HG02610 (cell line): ENCODE measurements around the gene APOBEC4.
"Not testable (repeated sequence)": the region's sequence is repeated elsewhere in the genome, so short reads cannot be mapped to it uniquely, and the experiment has no call there.

ENCODE experiments used
- ATAC-seq: cut with Tn5 transposase; IDR thresholded peaks from one replicate; pipeline ENCODE4 v1.9.1; 2021; ENCODE audit warnings: mild to moderate bottlenecking, moderate library complexity; ENCODE audit not compliant: unreplicated experiment

APOBEC4 gene, protein sequence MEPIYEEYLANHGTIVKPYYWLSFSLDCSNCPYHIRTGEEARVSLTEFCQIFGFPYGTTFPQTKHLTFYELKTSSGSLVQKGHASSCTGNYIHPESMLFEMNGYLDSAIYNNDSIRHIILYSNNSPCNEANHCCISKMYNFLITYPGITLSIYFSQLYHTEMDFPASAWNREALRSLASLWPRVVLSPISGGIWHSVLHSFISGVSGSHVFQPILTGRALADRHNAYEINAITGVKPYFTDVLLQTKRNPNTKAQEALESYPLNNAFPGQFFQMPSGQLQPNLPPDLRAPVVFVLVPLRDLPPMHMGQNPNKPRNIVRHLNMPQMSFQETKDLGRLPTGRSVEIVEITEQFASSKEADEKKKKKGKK

DNA sequence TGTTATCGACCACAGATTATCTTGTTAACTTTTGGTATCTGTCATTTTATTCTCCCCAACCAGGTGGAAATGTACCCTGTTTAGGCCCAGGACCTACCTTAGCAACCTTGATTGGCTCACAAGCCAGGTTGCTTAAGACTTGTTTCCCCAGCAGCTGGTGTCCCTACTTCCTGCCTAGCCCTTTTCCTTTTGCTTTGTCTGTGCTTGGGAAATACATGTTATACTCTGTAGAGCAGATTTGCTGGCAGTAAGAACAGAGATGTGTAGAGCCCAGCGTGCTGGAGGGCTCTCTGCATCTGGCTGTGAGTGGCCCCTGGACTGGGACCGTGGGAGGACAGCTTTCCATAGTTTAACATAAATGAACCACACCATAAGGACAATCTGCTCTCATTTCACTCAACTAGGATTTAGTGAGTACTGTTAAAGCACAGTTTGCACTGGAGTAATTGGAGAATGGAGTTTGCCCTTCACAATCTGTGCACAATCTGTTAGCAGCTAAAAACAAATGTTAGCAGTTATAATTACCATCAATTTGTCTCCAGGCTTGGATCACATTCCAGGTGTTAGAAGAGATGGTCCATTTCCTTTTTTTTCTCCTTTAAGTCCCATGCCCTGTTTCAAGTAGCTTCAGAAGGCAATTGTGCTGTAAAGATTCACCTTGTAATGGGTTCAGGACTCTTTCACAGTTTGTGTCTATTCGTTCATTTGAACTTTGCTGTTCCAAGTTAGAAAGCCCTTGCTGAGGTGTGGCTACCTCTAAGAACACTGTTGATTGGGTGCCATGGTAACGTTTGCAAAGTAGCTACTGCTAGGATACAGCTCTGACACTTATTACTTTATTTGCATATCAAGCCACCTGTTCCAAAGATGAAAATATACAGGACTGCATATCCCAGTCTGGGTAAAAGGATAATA is at the start of gene APOBEC4:
TSS of gene APOBEC4 (minus strand) at position 770 of the 915 bp plus-strand sequence. CDS start 4,535 bp downstream, outside the sequence.
- peak; percentile 12 for ATAC-seq

DNA sequence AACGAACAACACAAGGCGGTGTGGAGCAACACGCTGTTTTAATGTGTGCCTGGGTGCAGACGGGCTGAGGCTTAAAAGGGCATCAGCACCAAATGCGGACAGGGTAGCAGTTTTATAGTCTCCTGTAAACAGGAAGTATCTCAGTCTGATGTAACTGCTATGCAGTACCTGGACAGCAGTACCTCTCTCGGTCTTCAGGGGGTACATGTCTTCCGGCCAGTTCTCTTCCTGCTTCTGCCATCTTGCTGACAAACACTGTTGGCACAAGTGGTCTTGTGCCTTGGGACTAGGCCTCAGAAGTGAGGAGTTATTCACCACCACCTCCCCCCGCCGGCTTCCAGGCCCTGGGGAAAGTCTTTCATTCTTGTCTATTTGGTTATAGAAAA is 49.7 kb upstream of the APOBEC4 start:
- no peak for ATAC-seq

DNA sequence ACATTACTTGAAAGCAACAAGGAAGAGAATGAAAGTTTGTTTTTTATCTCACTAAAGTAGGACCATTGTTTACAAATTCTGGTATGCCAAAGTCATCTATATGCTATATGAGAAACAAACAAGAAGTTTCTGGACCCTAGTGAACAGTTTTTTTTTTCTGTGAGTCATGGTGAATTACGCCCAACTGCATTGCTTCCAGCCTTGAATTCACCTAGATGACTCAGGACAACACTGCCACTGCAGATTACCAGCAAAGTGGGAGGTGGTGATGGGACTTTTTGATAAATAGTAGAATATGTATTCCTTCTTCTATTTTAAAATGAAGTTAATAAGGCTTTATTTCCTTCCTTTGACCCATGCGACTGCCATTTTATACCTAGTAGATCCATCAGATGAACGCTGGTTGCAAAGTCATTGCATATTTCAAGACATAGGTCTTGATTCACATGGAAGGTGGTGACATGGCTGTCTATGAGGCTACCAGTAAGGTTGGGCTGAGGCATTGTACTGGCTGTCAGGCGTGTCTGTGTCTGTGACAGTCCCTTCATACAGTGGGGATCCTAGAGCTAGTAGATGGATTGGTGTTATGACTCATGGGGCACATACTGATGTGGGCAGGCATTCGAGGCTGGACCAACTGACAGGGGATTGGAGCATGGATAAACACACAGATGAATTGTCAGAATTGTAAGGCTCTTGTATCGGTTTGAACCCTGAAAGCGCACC is 49.1 kb upstream of the APOBEC4 start:
- no peak for ATAC-seq

DNA sequence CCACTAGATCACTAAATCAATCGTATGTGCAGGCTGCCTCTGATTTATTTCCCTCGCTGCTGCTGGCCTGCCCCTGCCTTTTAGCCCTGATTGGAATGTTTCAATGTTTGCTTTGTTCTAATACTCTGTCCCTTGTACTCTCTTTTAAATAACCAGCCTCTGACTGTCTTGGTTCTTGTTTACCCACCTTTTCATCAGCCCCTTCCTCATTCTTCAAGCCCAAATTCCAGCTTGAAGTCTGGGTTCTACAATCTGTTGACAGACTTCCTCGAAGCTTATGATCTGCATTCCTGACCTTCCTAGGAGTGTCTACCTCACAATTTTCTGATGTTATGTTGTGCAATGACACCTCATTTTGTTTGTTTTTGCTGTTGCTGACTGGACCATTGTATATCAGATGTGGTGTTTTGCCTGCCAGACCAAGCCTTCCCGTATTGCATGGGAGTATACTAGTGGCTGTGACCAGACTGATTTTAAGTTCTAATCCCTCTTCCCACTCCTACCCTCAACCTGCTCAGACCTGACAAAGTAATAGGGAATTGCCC is 46.6 kb upstream of the APOBEC4 start:
- ATAC-seq = no peak

DNA sequence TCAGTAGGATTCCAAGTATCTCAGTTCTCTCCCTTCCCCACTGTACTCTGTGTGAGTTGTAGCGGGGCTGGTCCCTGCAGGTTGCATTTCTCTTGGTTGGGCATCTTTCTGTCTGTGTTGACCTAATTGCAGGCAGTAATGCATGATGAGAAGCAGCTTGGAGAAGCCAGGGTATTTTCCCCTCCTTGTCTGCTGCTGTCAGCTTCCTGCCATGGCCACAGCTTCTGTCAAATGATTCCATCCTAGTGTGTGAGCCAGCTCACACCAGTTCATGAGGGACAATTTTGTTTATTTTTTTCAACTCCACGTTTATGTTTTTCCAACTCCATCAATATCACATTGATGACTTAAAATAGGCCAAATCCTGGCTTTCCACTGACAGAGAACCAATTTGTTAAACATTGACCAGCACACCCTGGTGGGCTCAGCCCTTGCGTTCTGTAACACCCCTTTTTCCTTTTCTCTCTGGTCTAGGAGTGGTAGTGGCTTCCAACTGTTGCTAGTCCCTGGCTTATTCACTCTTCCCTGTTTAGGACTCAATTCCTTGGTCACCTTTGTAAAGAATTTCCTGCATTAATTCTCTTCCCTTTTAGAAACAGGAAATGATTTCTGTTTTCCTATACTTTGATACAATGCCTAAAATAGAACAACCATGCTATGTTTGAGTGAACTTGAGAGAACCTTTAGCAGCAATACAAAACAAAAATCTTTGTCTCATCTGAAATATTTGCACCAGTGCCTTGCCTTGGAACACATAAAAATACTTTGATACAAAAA is 44.9 kb upstream of the APOBEC4 start:
- ATAC-seq = no peak

DNA sequence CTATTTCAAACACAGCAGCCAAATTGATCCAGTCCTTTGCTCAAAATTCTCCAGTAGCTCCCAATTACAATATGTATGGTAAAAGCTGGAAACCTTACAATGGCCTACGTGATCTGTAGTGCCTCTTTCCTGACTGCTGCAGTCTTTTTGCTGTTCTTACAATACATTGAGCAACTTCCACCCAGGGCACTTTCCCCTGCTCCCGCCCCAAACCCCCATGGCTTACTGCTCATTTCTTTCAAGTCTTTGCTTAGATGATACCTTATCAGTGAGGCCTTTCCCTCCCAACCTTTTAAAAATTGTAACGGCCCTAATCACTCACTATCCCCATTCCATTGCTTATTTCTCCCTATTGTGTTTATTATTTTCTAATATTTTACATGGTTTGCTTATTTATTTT is 43.9 kb upstream of the APOBEC4 start:
- ATAC-seq = no peak

DNA sequence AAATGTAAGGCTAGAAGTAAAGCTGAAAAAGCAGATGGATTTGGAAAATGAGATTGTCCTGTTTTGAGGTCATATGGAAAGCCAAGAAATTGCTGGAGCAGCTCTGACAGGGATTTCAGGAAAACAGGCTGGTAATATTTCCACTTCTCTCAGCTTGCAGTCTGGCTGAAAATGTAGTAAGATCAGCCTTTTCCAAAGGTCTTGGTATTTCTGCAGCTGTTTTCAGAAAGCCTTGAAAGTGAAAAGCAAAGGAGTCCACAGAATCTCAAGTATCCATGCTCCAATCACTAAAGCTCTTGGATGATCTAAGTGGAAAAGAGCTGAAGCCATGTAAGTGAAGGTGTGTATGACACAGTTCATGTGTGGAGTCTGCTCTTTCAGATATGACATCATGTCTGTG is 41.6 kb upstream of the APOBEC4 start:
- no peak for ATAC-seq

DNA sequence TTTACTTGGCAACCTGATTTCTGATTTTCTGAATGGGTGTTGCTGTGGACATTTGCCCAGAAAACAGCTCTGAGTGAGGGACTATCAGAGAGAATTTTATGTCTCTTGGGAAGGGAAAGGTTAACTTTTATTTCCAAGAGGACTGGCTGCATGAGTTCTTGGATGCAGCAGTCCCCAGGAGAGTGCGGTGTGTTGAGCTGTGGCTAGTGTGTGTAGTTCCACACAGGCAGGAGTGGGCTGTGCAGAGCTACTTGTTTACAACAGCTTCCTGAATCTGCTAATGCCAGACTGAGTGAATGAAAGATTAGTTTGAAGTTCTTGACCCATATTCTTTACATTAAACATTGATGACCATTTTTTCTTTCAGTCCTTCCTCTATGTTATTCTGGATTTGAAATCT is 41.0 kb upstream of the APOBEC4 start:
- no peak for ATAC-seq

DNA sequence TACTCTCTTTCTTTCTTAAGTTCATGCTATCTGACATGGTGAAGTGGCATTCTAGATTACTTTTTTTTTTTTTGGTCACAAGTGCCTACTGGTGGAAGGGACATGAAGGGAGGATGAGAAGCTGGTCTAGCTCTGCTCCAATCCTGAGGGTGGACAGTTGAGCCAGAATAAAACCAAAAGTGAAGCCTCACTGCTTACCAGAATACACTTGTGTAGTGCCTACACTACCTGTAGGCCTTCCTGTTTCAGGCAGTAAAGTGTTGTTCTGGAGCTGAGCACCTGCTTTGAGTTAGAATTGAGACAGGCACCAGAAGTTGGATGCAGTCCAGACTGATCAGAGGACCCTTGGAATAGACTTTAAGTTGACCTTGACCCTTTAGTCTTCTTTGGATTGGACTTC is 40.4 kb upstream of the APOBEC4 start:
- peak; percentile 51 for ATAC-seq

DNA sequence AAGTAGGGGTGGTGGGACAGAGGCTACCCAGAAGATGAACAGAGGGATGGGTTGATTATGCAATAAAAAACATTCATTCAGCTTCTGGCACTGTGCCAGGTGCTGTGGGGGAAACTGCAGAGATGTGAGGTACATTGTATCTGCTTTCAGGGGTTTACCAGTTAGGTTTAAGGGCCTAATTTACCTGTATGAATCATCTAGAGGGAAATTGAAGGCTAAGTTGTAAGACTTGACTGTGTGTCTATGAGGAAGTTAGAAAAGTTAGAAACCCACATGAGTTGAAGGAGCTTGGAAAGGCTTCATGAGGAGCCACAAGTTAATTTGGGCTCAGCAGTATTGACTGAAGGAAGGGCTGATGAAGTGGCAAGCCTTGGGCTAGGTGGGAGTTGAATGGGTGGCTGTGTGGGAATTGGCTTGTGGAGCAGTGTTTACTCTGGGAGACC is 36.7 kb upstream of the APOBEC4 start:
- peak; percentile 92 for ATAC-seq

DNA sequence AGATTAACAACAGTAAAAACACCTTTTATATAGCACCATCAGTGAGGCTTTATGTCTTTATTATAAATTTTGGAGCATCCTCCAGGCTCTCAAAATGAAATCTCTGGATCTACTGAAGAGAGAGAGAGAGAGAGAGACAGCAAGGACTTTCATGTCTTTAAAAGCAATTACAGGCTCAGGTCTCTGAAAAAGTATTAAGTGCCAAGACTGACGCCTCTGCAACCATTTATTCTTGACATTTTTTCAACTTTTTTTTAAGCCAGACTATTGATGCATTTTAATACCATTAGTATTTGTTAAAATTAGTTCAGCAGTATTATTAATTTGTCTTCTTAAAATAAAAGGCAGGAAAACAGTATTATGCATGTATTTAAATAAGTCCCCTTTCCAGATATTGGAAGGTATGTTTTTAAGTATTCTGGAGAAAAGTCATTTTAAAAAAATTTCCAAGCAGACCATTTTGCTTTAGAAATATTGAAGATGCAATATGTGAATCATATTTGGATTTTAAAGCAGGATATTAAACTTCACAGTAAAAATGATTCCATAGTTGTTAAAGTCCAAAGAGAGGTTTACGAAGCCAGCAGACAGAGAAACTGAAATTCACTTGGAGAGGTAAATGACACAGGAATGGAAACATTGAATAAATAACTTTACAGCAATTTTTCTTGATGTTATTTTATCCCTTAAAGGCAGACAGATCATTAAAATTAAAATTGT is 35.4 kb upstream of the APOBEC4 start:
- ATAC-seq = no peak

DNA sequence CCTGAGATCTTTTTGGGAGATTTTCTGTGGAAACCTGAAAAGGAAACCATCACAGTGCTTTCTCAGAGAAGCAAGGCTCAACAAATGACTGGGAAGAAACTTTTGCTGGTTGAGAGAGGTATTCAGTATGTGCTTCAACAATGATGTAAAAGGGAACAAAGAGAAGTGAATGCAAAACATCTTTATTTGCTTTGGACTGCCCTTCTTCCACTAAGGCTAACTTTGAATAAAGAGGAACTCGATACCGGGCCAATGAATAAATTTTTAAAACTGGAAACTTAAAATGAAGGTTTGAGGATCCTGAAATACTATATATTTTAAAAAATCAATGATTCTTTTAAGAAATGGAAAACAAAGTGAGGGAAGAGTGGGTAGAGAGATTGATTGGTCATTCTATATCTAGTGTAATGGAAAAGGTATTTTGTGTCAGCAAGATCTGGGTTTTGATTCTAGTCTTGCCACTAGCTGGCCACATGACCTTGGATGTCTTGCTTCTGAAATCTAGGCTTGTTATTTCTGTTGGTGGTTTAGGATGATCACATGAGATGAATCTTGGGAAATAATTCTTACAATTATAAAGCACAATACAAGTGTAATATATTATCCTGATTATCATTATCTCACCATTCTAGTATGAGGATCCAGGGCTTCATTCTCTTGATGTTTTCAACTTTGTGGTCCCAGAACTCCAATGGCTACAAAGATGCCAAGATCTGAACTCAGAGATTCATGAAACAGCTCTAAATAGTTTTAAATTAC is 34.6 kb upstream of the APOBEC4 start:
- no peak for ATAC-seq

DNA sequence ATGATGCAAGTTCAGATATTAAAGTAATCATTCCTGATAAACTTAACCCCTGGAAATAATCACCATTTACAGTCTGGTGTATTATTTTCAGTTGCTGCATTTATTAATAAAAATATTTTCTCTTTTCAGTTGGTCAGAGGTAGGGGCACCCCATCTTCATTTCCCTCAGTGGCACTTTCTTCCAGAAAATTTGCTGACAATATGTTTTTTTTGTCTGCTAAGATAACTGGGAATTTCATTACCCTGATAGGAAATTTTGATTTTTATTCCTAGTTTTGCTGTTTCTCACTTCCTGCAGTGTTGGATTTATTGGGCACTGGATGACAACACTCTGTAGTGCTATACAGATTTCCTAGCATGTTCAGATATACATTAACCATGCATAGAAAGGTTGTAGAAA is 33.1 kb upstream of the APOBEC4 start:
- ATAC-seq = no peak

DNA sequence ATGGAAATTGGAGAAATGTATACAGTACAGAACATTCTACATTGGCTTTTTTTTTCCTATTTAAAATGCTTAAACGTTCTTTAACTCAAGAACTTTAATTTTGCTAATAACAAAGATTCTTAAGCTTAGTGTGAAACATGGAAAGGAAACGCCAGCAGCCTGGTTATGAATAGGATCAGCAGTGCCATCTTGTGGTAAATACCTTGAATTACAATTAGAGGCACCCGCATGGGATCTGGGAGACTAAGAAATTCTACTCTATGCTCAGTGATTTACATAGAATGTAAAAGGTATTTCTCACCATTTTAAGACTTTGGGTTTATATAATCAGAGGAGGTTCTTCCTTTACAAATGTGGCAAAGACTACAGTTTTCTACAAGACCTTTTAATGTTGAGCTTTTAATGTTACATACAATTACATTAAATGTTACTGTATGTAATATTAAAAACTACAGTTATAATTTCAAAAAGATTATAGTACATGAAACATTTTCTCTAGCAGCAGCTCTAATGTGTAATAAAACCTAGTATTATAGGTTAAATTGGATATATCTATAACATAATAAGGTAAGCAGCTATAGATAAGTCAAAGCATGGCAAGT is 32.1 kb upstream of the APOBEC4 start:
- peak; percentile 40 for ATAC-seq

DNA sequence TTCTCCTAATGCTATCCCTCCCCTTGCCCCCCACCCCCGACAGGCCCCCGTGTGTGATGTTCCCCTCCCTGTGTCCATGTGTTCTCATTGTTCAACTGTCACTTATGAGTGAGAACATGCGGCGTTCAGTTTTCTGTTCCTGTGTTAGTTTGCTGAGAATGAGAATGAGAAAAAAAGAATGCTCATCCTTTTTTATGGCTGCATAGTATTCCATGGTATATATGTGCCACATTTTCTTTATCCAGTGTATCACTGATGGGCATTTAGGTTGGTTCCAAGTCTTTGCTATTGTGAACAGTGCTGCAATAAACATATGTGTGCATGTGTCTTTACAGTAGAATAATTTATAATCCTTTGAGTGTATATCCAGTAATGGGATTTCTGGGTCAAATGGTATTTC is 26.2 kb upstream of the APOBEC4 start:
- ATAC-seq = not testable (repeated sequence)

DNA sequence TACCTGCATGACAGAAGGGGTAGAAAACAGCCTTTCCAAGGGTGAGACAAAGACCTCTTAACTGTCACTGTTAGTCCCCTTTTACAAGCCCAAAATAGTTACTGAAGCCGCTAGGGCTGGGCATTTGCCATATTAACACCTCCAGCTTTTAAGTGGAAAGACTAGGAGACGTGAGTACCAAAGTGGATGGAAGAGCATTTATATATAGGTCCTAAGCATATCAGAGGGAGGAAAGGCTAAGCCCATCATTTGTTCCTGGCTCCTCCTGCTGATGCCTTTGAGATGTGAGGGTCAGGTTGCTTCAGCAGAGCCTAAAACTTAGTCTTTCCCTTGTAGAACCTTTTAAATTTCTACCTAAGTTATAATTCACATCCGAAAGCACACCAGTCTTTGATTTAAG is 25.7 kb upstream of the APOBEC4 start:
- ATAC-seq = no peak

DNA sequence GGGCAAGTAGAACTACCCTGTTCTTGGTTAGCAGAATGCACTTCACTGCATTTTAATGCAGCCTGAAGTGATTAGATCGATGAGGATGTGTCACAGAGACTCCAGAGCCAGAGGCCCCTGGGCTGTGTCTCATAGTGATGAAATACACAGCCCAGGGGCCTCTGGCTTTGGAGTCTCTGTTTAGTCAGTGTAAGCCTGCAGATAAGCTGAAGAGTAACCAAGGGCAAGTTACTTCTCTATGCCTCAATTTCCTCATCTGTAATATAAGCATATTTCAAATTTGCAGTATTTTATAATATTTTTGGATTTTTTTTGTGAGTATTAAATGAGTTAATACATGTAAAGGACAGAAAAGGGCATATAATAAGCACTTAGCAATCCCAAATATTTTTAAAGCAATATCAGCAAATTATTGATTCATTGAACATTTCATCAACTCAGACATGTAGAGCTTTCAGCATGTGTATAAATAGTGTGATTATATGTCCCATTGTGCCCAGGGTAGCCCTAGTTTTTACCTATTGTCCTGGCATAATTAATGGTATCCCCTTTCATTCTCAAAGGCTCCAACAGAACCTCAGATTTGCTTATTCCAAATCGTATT is 23.6 kb upstream of the APOBEC4 start:
- no peak for ATAC-seq
